Tibial nerve (tissue), 4 donors: ENCODE data around the gene OR1N1.

Experiments
- CTCF ChIP-seq, 5 experiments: fragments of 200-600 bp in 3 of 5; fragments of 450-650 bp in 2 of 5; sonication (generic) in 3 of 5; IDR thresholded peaks; one replicate each; pipeline ENCODE4 v1.5.1; 2016 to 2019; ENCODE audit warnings: antibody characterized with exemption in 5 of 5, mild to moderate bottlenecking in 3 of 5, moderate library complexity in 2 of 5
- EP300 ChIP-seq, 2 donors: sonication (generic); formaldehyde crosslinking; IDR thresholded peaks; one replicate each; pipeline ENCODE4 v1.6.1; 2017; ENCODE audit warnings: antibody characterized with exemption in 2 of 2, mild to moderate bottlenecking in 1 of 2
- POLR2A ChIP-seq, 2 donors: fragments of 450-650 bp; IDR thresholded peaks; one replicate each; pipeline ENCODE4 v1.6.1; 2017; ENCODE audit warnings: antibody characterized with exemption in 2 of 2, mild to moderate bottlenecking in 2 of 2, moderate library complexity in 2 of 2

- no peak for TF ChIP-seq POLR2A (IDR thresholded peaks at IDR 0.05)
- no peak for TF ChIP-seq CTCF (IDR thresholded peaks at IDR 0.05)
- TF ChIP-seq EP300 (IDR thresholded peaks at IDR 0.05), result no peak
Measured at GRCh38 chr9:122510502-122510901, 16.6 kb downstream of the OR1N1 start, which contains the start of gene OR1J2.
